GM19438 (cell line): ENCODE results near the gene TIMP1.

ENCODE experiments used
- ATAC-seq: cut with Tn5 transposase; IDR thresholded peaks from one replicate; pipeline ENCODE4 v1.9.1; 2021; ENCODE audit warnings: low read depth; ENCODE audit not compliant: unreplicated experiment

Gene TIMP1

GRCh38 chrX:47572773-47573340, 9.4 kb upstream of the TIMP1 start:
- no peak for ATAC-seq

- no peak for ATAC-seq
These were observed 8.7 kb upstream of the TIMP1 start for GRCh38 chrX:47573341-47574075.

GRCh38 chrX:47574076-47574546, 8.1 kb upstream of the TIMP1 start:
- ATAC-seq = no peak

- ATAC-seq = no peak
These were observed 7.5 kb upstream of the TIMP1 start for GRCh38 chrX:47574547-47575301.

- no peak for ATAC-seq
These were observed 6.0 kb upstream of the TIMP1 start for GRCh38 chrX:47576021-47576898.

- ATAC-seq = no peak
These were observed 4.8 kb upstream of the TIMP1 start for GRCh38 chrX:47577424-47577823.

GRCh38 chrX:47577901-47578300, 4.3 kb upstream of the TIMP1 start:
- ATAC-seq = no peak

GRCh38 chrX:47578692-47579091, 3.5 kb upstream of the TIMP1 start:
- no peak for ATAC-seq

- ATAC-seq = no peak
These were observed 2.7 kb upstream of the TIMP1 start for GRCh38 chrX:47579537-47579936.

- no peak for ATAC-seq
These were observed 1.1 kb downstream of the TIMP1 start for GRCh38 chrX:47583240-47583861.

GRCh38 chrX:47584714-47585113, 2.5 kb downstream of the TIMP1 start:
- ATAC-seq = no peak

- no peak for ATAC-seq
These were observed 3.0 kb downstream of the TIMP1 start for GRCh38 chrX:47585273-47585672.

GRCh38 chrX:47586043-47586787, 4.0 kb downstream of the TIMP1 start:
- no peak for ATAC-seq

- ATAC-seq = no peak
These were observed 5.1 kb downstream of the TIMP1 start for GRCh38 chrX:47587091-47587891.

- ATAC-seq = no peak
These were observed 5.9 kb downstream of the TIMP1 start for GRCh38 chrX:47587906-47588735.

- ATAC-seq = no peak
These were observed 8.7 kb downstream of the TIMP1 start for GRCh38 chrX:47590984-47591383.

GRCh38 chrX:47593522-47593921, 11.3 kb downstream of the TIMP1 start:
- no peak for ATAC-seq

GRCh38 chrX:47595716-47596251, 13.5 kb downstream of the TIMP1 start:
- no peak for ATAC-seq
